HepG2 (cell line): ENCODE data around the gene MAP2K1.

Experiments used
- CBFB ChIP-seq: sonication (generic); formaldehyde crosslinking; IDR thresholded peaks from 2 replicates; pipeline ENCODE4 v1.4.0; 2020; ENCODE audit warnings: missing genetic modification reagents
- CBX2 ChIP-seq, 2 experiments: fragments of 200-600 bp in 1 of 2; sonication (generic); formaldehyde crosslinking in 1 of 2; IDR thresholded peaks; 2 replicates each; pipeline versions ENCODE4 v1.7.0 to v1.8.1; 2018 to 2022; ENCODE audit warnings: low read depth in 2 of 2, low read length in 1 of 2, mild to moderate bottlenecking in 1 of 2, missing genetic modification reagents in 1 of 2
- KLF11 ChIP-seq: IDR thresholded peaks from 2 replicates; pipeline ENCODE4 v1.6.1; 2016; ENCODE audit warnings: missing compliant biosample characterization
- NFATC3 ChIP-seq: sonication (generic); formaldehyde crosslinking; IDR thresholded peaks from 2 replicates; pipeline ENCODE4 v1.5.1; 2020; ENCODE audit warnings: mild to moderate bottlenecking, missing genetic modification reagents
- SUZ12 ChIP-seq: fragments of 150-350 bp; IDR thresholded peaks from 2 replicates; pipeline ENCODE4 v1.6.1; 2014; ENCODE audit warnings: low read depth, low read length
- ZBTB7A ChIP-seq: sonication (generic); formaldehyde crosslinking; IDR thresholded peaks from 2 replicates; pipeline ENCODE4 v1.8.0; 2022; ENCODE audit warnings: mild to moderate bottlenecking, missing genetic modification reagents
- ZNF839 ChIP-seq: sonication (generic); formaldehyde crosslinking; IDR thresholded peaks from 2 replicates; pipeline ENCODE4 v1.4.0; 2020; ENCODE audit warnings: missing genetic modification reagents, mild to moderate bottlenecking, borderline replicate concordance
- TF ChIP-seq, protein P1 (sequence below): sonication (generic); formaldehyde crosslinking; IDR thresholded peaks from 2 replicates; pipeline ENCODE4 v1.4.0; 2020; ENCODE audit warnings: missing genetic modification reagents
- TF ChIP-seq, protein P2 (sequence below): sonication (generic); formaldehyde crosslinking; IDR thresholded peaks from 2 replicates; pipeline ENCODE4 v1.9.0; 2022; ENCODE audit warnings: missing genetic modification reagents, mild to moderate bottlenecking, borderline replicate concordance
- TF ChIP-seq, protein P3 (sequence below): sonication (generic); formaldehyde crosslinking; conservative IDR thresholded peaks from 2 replicates; pipeline ENCODE4 v1.4.0; 2020; ENCODE audit warnings: missing genetic modification reagents

DNA sequence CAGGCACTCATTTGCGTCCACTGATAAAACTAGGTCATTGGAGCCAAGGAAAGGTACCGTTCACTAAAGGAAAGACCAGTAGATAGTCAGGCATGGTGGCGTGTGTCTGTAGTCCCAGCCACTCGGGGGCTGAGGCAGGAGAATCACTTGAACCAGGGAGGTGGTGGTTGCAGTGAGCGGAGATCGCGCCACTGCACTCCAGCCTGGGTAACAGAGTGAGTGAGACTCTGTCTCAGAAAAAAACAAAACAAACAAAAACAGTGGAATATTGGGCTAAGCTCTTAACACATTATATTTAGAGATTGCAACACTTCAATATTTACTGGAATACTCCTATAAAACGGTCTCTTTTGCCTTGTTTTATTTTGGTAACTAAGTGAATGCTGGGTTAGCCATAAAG lies 17.4 kb downstream of the MAP2K1 start:
- TF ChIP-seq SUZ12 (no peak), ZNF839 (CRISPR knock-in tag) (no peak), CBX2 (IDR thresholded peaks at IDR 0.05; ENCODE audit: low read depth, low read length) (no peak), CBX2 (CRISPR knock-in tag; IDR thresholded peaks at IDR 0.05; ENCODE audit: low read depth) (no peak), ZBTB7A (no peak), CBFB (CRISPR knock-in tag) (no peak), NFATC3 (CRISPR knock-in tag) (no peak), KLF11 (CRISPR knock-in tag) (no peak)
- TF ChIP-seq, protein P1, sequence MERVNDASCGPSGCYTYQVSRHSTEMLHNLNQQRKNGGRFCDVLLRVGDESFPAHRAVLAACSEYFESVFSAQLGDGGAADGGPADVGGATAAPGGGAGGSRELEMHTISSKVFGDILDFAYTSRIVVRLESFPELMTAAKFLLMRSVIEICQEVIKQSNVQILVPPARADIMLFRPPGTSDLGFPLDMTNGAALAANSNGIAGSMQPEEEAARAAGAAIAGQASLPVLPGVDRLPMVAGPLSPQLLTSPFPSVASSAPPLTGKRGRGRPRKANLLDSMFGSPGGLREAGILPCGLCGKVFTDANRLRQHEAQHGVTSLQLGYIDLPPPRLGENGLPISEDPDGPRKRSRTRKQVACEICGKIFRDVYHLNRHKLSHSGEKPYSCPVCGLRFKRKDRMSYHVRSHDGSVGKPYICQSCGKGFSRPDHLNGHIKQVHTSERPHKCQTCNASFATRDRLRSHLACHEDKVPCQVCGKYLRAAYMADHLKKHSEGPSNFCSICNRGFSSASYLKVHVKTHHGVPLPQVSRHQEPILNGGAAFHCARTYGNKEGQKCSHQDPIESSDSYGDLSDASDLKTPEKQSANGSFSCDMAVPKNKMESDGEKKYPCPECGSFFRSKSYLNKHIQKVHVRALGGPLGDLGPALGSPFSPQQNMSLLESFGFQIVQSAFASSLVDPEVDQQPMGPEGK (CRISPR knock-in tag): no peak
- TF ChIP-seq, protein P2, sequence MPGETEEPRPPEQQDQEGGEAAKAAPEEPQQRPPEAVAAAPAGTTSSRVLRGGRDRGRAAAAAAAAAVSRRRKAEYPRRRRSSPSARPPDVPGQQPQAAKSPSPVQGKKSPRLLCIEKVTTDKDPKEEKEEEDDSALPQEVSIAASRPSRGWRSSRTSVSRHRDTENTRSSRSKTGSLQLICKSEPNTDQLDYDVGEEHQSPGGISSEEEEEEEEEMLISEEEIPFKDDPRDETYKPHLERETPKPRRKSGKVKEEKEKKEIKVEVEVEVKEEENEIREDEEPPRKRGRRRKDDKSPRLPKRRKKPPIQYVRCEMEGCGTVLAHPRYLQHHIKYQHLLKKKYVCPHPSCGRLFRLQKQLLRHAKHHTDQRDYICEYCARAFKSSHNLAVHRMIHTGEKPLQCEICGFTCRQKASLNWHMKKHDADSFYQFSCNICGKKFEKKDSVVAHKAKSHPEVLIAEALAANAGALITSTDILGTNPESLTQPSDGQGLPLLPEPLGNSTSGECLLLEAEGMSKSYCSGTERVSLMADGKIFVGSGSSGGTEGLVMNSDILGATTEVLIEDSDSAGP (CRISPR knock-in tag): no peak
- TF ChIP-seq, protein P3, sequence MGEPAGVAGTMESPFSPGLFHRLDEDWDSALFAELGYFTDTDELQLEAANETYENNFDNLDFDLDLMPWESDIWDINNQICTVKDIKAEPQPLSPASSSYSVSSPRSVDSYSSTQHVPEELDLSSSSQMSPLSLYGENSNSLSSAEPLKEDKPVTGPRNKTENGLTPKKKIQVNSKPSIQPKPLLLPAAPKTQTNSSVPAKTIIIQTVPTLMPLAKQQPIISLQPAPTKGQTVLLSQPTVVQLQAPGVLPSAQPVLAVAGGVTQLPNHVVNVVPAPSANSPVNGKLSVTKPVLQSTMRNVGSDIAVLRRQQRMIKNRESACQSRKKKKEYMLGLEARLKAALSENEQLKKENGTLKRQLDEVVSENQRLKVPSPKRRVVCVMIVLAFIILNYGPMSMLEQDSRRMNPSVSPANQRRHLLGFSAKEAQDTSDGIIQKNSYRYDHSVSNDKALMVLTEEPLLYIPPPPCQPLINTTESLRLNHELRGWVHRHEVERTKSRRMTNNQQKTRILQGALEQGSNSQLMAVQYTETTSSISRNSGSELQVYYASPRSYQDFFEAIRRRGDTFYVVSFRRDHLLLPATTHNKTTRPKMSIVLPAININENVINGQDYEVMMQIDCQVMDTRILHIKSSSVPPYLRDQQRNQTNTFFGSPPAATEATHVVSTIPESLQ (CRISPR knock-in tag): no peak
